Adrenal gland (tissue), 5 donors: Measurements from ENCODE around the gene IL31RA.

Experiments
- CTCF ChIP-seq, 6 experiments: fragments of 450-650 bp in 4 of 6; fragments of 200-600 bp in 2 of 6; sonication (generic) in 1 of 6; IDR thresholded peaks; 1 replicate in 5 of 6; 2 replicates in 1 of 6; pipeline versions ENCODE4 v1.5.1 to v1.8.0; 2016 to 2021; ENCODE audit warnings: antibody characterized with exemption in 6 of 6, mild to moderate bottlenecking in 2 of 6, moderate library complexity in 1 of 6
- POLR2A ChIP-seq, 2 donors: fragments of 450-650 bp; IDR thresholded peaks; one replicate each; pipeline ENCODE4 v1.6.1; 2017; ENCODE audit warnings: antibody characterized with exemption in 2 of 2, mild to moderate bottlenecking in 2 of 2, moderate library complexity in 1 of 2
- donor health status: DM: no; HTN: no; CAD: no.

GRCh38 chr5:55864606-55865541 lies 13.7 kb downstream of the IL31RA start:
- no peak for TF ChIP-seq CTCF (IDR thresholded peaks at IDR 0.05)
- no peak for TF ChIP-seq POLR2A (IDR thresholded peaks at IDR 0.05)
